ENCODE results near the gene SBNO1. TPM values are rescaled to one million over a fixed set of nuclear protein-coding genes. Genes with fewer than 3 reads are reported as not detected.
"Not testable (repeated sequence)": the region's sequence is repeated elsewhere in the genome, so short reads cannot be mapped to it uniquely, and the experiment has no call there.

The SBNO1 gene
- total and polyA plus RNA-seq, 8 donors, result 3.4 to 35.6 (median 9.9) TPM

DNA sequence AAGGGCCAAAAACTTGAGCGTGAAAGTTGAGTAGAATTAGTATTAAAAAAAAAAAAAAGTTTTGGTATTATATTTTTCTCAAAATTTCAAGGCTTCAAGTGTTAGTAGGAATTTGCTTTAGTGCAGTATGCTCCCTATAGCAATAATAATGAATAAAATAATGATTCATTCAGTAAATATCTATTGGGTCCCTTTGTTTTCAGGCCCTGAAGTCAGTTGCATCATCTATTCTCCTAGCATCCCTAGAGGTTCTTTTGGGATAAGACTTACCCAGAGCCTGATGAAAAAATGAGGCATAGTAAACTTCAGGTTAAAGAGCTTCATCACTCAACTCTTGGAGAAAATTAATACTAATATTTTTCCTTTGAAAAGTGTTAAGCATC is 20.3 kb upstream of the SBNO1 start:
- peaks cover 17 to 42% (median 34%) of the 10 kb centered on the region in 4 donors for H3K4me1 ChIP-seq
- WGBS, 5 donors, result 11 to 29% (median 20%) methylated on average over 1 of the region's 1 CpG
- intact Hi-C loops (cut with DNase I; ENCODE audit: low total_unique reads), result no loop called here
- no peaks in the 10 kb centered on the region for H3K36me3 ChIP-seq
- no peak for TF ChIP-seq CTCF (IDR thresholded peaks at IDR 0.05)
- no peak for TF ChIP-seq POLR2AphosphoS5 (IDR thresholded peaks at IDR 0.05)
- TF ChIP-seq POLR2A (IDR thresholded peaks at IDR 0.05), result no peak
- no peak for TF ChIP-seq EP300 (IDR thresholded peaks at IDR 0.05)
- H3K27me3 ChIP-seq, result no peaks in the 10 kb centered on the region
- peak overlapping the region; percentile 80 to 98 (median 88) for H3K4me3 ChIP-seq
- no peaks in the 10 kb centered on the region for H3K9me3 ChIP-seq
- peak overlapping the region in 3 of 5 donors; percentile 87 to 90 (median 89) for H3K27ac ChIP-seq
- no peak for DNase-seq

DNA sequence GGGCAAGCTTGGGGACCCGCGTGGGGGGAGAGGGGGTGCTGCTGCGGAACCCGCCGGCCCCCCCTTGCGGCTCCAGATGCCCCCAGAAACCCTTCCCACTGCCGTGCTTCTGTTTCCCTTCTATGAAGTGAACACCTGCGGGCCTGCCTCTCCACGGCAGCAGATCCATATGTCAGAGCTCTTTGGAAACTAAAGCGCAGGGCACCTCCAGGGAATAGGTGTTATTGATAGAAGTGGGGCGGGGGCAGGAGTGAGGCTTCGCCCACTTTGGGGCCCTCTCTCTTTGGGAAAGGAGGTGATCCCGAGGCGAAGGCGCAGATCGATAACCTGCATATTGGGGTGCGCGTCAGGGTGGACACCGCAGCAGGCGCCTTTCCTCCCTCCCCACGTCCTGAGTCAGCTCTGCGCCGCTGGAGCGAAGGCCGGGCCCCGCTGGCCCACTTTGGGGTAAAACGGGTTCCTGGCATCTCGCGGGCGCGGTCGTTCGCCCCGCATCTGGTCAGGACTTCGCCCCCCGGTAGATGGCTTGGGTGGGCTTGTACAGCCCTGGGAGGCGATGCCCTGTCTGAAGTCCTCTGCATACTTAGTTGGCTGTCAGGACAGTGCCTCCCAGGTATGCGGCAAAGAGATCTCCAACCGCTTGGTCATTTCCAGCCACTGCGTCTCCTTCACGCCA is 19.8 kb upstream of the SBNO1 start:
- Histone ChIP-seq H3K4me3 (peak overlapping the region; percentile 80 to 98 (median 88)), H3K36me3 (no peaks in the 10 kb centered on the region), H3K9me3 (no peaks in the 10 kb centered on the region), H3K4me1 (peaks cover 14 to 37% (median 30%) of the 10 kb centered on the region in 4 donors), H3K27me3 (no peaks in the 10 kb centered on the region), H3K27ac (peak overlapping the region; percentile 78 to 90 (median 89))
- 1 to 2% (median 2%) methylated on average over 24 to 41 of the region's 41 CpGs for WGBS, 5 donors
- no peak for TF ChIP-seq CTCF (IDR thresholded peaks at IDR 0.05)
- TF ChIP-seq POLR2A (IDR thresholded peaks at IDR 0.05), result no peak
- no peak for TF ChIP-seq POLR2AphosphoS5 (IDR thresholded peaks at IDR 0.05)
- intact Hi-C loops (cut with DNase I; ENCODE audit: low total_unique reads), result no loop called here
- DNase-seq, result no peak

DNA sequence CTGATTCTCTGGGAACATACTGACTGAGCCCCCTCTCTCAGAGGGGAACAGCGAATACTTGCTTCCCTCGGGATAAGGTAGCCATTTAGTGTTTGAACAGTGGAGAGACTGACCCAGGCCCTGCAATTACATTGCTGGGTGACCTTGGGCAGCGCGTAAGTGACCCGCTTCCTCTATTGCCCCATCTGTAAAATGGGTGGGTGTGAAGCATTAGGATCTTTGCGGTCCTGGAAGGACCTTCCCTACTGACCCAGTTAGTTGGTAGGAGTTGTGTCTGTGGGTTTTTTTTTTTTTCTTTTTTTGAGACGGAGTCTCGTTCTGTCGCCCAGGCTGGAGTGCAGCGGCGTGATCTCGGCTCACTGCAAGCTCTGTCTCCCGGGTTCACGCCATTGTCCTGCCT is 18.0 kb upstream of the SBNO1 start:
- no peak for TF ChIP-seq EP300 (IDR thresholded peaks at IDR 0.05)
- no peak for TF ChIP-seq POLR2A (IDR thresholded peaks at IDR 0.05)
- TF ChIP-seq POLR2AphosphoS5 (IDR thresholded peaks at IDR 0.05), result no peak
- Histone ChIP-seq H3K9me3 (no peaks in the 10 kb centered on the region), H3K27ac (no peak overlapping the region), H3K4me1 (peaks cover 9 to 30% (median 22%) of the 10 kb centered on the region in 4 donors), H3K4me3 (peak overlapping the region in 1 of 4 donors; percentile 95), H3K36me3 (no peaks in the 10 kb centered on the region), H3K27me3 (no peaks in the 10 kb centered on the region)
- DNase-seq, result no peak
- intact Hi-C loops (cut with DNase I; ENCODE audit: low total_unique reads), result no loop called here
- WGBS, 5 donors, result 90 to 97% (median 92%) methylated on average over 10 to 14 of the region's 14 CpGs

- no peaks in the 10 kb centered on the region for H3K36me3 ChIP-seq
- H3K27ac ChIP-seq, result no peak overlapping the region
- no peak for TF ChIP-seq POLR2A (IDR thresholded peaks at IDR 0.05)
- no peak for TF ChIP-seq EP300 (IDR thresholded peaks at IDR 0.05)
- TF ChIP-seq CTCF (IDR thresholded peaks at IDR 0.05), result no peak
- no peak for TF ChIP-seq POLR2AphosphoS5 (IDR thresholded peaks at IDR 0.05)
- H3K27me3 ChIP-seq, result no peaks in the 10 kb centered on the region
- intact Hi-C loops (cut with DNase I; ENCODE audit: low total_unique reads), result no loop called here
- H3K4me1 ChIP-seq, result peaks cover under 1 to 10% (median 5%) of the 10 kb centered on the region in 4 donors
- 75 to 87% (median 82%) methylated on average over 5 of the region's 5 CpGs for WGBS, 5 donors
- no peaks in the 10 kb centered on the region for H3K9me3 ChIP-seq
- no peak overlapping the region for H3K4me3 ChIP-seq
- DNase-seq, result no peak
Measured at GRCh38 chr12:123379391-123379790, 14.7 kb upstream of the SBNO1 start.

GRCh38 chr12:123372415-123372814 is 7.8 kb upstream of the SBNO1 start:
- H3K27me3 ChIP-seq; DNase-seq; intact Hi-C loops (cut with DNase I; ENCODE audit: low total_unique reads); H3K9me3 ChIP-seq; H3K4me3 ChIP-seq; H3K27ac ChIP-seq; H3K36me3 ChIP-seq; H3K4me1 ChIP-seq: not testable (repeated sequence)
- 54 to 78% (median 67%) methylated on average over 5 of the region's 5 CpGs for WGBS, 5 donors

GRCh38 chr12:123371667-123372368 is 7.2 kb upstream of the SBNO1 start:
- WGBS, 5 donors, result 79 to 95% (median 92%) methylated on average over 18 to 48 of the region's 48 CpGs

More at GRCh38 chr12:123371667-123372368, 7.2 kb upstream of the SBNO1 start:
- H3K27me3 ChIP-seq; DNase-seq; H3K4me3 ChIP-seq; H3K36me3 ChIP-seq; H3K27ac ChIP-seq; H3K9me3 ChIP-seq; intact Hi-C loops (cut with DNase I; ENCODE audit: low total_unique reads); H3K4me1 ChIP-seq: not testable (repeated sequence)
